ENCODE measurements around the gene ZNF407. TPM values are rescaled to one million over a fixed set of nuclear protein-coding genes. Genes with fewer than 3 reads are reported as not detected.

The ZNF407 gene
- total and polyA plus RNA-seq, 2 of the 13 experiments (the other 11 are each of a cell fraction or from before 2014, with no cell fraction given), result 2.3 to 8.7 TPM

- TF ChIP-seq TBX2 (CRISPR knock-in tag; IDR thresholded peaks at IDR 0.05; ENCODE audit: borderline replicate concordance) (peak; percentile 56; the same call in 1 of the 2 replicates), GMEB1 (CRISPR knock-in tag; IDR thresholded peaks at IDR 0.05; ENCODE audit: borderline replicate concordance) (no peak), NPAS2 (CRISPR knock-in tag; IDR thresholded peaks at IDR 0.05; ENCODE audit: borderline replicate concordance) (no peak), FOXO4 (CRISPR knock-in tag; conservative IDR thresholded peaks at IDR 0.05) (no peak), TIGD3 (CRISPR knock-in tag; IDR thresholded peaks at IDR 0.05; ENCODE audit: borderline replicate concordance) (no peak), POLR2G (IDR thresholded peaks at IDR 0.05; ENCODE audit: low read depth, low read length) (no peak), ZNF703 (CRISPR knock-in tag; IDR thresholded peaks at IDR 0.05; ENCODE audit: borderline replicate concordance) (no peak), CENPT (CRISPR knock-in tag; IDR thresholded peaks at IDR 0.05; ENCODE audit: low read depth) (no peak), ZNF18 (CRISPR knock-in tag; IDR thresholded peaks at IDR 0.05; ENCODE audit: insufficient replicate concordance) (no peak), NR2F6 (IDR thresholded peaks at IDR 0.05) (peak; percentile 29; the same call in 1 of the 2 replicates), NR2F6 (CRISPR knock-in tag; IDR thresholded peaks at IDR 0.05) (peak; percentile 13; the same call in 1 of the 2 replicates), ZSCAN29 (CRISPR knock-in tag; conservative IDR thresholded peaks at IDR 0.05) (peak; percentile 39; the same call in 1 of the 2 replicates), ZBTB7B (CRISPR knock-in tag; IDR thresholded peaks at IDR 0.05) (no peak), ZNF839 (CRISPR knock-in tag; IDR thresholded peaks at IDR 0.05; ENCODE audit: borderline replicate concordance) (no peak), ZNF317 (CRISPR knock-in tag; IDR thresholded peaks at IDR 0.05) (no peak), CREBL2 (CRISPR knock-in tag; IDR thresholded peaks at IDR 0.05; ENCODE audit: borderline replicate concordance) (no peak), GATAD2A (CRISPR knock-in tag; IDR thresholded peaks at IDR 0.05) (peak; percentile 30; the same call in 1 of the 2 replicates), SOX6 (IDR thresholded peaks at IDR 0.05) (no peak), SOX6 (CRISPR knock-in tag; IDR thresholded peaks at IDR 0.05) (peak; percentile 41), ZNF878 (CRISPR knock-in tag; IDR thresholded peaks at IDR 0.05) (0 out of 2 replicates have a peak, but pooled peaks have one; percentile 39)
Measured at GRCh38 chr18:74715865-74716712, 118.4 kb downstream of the ZNF407 start (continued).
